Fibroblast of pulmonary artery (primary cell): Measurements from ENCODE around the gene CRABP2.
A peak's percentile ranks its signal among the peaks of the same experiment; 100 is the strongest.

Experiments used
- DNase-seq: peaks from one replicate; pipeline ENCODE4 v3.0.0-alpha.2; 2010; ENCODE audit warnings: low read depth
- H3K4me3 ChIP-seq: replicated peaks from 2 replicates; pipeline ENCODE4 v1.5.1; 2011; ENCODE audit warnings: low read depth, mild to moderate bottlenecking, control low read depth, low read length, moderate library complexity
- TF ChIP-seq, protein P1 (sequence below): IDR thresholded peaks from 2 replicates; pipeline ENCODE4 v1.5.1; 2011; ENCODE audit warnings: mild to moderate bottlenecking, control low read depth, low read length, inconsistent platforms; ENCODE audit errors: missing control alignments

The CRABP2 gene

DNA sequence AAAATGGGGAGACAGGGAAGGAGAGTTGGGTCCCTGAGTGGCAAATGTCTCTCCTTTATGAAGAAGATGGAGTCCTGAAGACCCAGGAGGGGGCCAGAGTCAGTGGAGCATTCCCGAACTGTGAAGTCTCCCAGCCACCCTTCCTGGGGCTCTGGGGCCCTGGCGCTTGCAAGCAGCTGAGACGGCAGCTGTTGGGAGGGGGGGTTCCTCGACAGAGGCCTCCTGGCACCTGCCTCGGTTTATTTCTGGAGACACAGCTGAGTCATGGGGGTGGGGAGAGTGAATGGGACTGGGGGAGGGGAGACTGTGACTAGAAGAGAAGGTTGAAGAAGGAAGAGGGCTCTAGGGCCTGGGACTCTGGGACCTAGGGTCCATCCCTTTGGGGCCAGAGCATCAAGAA lies 42.2 kb downstream of the CRABP2 start:
- peak; percentile 53 for DNase-seq
- TF ChIP-seq, protein P1, sequence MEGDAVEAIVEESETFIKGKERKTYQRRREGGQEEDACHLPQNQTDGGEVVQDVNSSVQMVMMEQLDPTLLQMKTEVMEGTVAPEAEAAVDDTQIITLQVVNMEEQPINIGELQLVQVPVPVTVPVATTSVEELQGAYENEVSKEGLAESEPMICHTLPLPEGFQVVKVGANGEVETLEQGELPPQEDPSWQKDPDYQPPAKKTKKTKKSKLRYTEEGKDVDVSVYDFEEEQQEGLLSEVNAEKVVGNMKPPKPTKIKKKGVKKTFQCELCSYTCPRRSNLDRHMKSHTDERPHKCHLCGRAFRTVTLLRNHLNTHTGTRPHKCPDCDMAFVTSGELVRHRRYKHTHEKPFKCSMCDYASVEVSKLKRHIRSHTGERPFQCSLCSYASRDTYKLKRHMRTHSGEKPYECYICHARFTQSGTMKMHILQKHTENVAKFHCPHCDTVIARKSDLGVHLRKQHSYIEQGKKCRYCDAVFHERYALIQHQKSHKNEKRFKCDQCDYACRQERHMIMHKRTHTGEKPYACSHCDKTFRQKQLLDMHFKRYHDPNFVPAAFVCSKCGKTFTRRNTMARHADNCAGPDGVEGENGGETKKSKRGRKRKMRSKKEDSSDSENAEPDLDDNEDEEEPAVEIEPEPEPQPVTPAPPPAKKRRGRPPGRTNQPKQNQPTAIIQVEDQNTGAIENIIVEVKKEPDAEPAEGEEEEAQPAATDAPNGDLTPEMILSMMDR = no peak
- H3K4me3 ChIP-seq = no peak overlapping the region

DNA sequence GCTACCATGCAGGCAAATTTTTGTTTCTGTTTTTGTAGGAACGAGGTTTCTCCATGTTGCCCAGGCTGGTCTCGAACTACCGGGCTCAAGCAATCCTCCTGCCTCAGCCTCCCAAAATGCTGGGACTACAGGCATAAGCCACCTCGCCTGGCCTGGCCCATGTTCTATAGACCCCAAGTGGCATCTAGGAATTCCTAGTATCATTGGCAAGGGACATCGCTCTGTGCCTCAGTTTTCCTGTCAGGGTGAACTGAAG lies 42.7 kb downstream of the CRABP2 start:
- no peak for DNase-seq
- H3K4me3 ChIP-seq = no peak overlapping the region
- TF ChIP-seq, protein P1 = no peak

DNA sequence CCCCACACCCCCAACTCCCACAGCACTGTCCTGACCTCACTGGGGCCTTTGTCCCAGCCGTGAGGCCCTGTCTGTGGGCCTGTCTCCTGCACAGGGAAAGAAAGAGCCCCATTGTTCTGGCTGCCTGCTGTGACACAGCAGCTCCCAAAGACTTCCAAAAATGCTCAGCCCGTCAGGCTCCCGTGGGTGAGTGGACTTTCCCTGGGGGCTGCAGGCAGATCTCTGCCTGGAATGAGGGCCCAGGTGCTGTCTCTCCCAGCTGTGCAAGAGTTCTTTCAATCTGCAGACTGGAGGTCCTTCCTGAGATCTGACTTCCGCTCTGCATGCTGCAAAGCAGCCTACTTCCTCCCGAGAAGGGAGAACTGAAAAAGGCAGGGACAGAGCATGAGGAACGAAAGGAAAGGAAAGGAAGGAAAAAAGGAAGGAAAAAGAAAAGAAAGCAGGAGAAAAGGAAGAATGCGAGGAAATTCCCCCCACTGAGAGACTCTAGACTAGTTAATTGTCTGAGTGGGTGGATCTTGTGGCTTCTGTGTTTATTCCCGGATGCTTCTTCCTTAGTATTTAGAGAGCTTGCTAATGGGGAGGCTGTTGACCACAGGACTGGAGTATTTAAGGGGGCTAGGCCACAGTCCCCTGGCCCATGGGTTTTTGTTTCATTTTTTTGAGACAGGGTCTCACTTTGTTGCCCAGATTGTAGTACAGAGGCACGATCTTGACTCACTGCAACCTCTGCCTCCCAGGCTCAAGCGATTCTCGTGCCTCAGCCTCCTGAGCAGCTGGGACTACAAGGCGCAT lies 43.2 kb downstream of the CRABP2 start:
- H3K4me3 ChIP-seq = no peak overlapping the region
- TF ChIP-seq, protein P1 = no peak
- DNase-seq = peak; percentile 38

DNA sequence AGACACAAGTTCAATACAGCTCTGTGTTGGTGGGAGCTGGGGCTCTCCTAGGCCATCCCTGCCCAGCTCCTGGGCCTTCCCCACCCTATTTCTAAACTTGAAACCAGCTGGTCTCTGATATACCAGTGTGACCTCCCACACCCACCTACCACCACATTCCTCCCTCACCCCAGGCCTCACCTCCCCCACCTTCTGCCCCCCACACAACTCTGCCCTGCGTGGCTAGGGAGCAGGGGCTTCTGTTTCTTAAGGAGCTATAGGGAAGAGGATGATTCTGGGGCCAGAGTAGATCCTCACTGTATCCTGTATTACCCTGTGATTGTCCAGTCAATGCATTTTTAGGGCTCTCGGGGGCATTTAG lies 44.7 kb downstream of the CRABP2 start:
- TF ChIP-seq, protein P1 = no peak
- no peak for DNase-seq
- H3K4me3 ChIP-seq = no peak overlapping the region

DNA sequence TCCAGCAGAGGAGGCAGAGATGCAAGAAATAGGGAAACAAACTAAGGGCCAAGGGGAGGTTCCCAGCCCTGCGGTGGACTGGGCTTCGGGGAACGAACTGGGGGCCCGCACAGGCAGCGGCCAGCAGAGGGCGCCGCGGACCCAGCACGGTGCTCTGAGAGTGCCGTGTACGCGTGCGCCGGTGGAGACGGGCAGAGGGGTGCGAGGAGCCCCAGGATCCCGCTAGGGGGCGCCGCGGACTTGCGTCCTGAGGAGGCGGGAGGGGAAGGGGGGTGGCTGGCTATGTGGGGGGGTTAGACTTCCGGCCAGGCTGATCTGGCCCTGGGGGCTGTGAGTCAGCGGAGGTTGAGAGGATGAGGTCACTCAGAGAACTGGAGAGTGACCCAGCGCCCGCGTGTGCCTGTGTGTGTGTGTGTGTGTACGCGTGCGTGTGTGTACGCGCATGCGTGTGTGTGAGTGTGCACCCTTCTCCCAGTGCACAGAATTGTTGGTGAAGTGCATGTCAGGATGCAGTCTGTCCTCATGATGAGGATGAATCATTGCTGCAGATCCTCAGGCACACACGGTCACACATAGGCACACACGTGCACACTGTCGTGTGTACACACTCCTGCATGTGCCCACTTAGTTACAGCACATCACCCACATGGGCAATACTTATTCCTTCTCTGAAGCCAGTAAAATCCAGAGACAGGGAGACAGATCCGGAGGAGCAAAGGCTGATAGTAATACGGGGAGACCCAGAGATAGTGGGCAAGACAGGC lies 45.2 kb downstream of the CRABP2 start:
- peak; percentile 97 for DNase-seq
- TF ChIP-seq, protein P1 = peak; percentile 91
- no peak overlapping the region for H3K4me3 ChIP-seq

DNA sequence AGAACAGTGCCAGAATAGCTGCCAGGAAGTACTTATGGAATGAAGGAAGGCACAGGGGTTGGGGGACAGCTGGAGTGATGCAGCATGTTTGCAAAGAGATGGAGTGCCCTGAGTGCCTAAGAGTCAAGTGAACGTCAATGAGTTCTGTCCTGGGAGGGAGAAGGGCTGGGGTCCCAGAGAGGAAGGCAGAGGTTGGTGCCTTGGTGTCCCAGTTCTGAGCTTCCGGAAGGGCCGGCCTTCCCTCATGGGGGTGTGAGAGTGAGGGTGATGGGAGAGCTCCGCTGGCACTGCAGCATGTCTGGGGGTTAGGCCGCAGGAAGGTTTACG lies 45.8 kb downstream of the CRABP2 start:
- no peak for DNase-seq
- H3K4me3 ChIP-seq = no peak overlapping the region
- TF ChIP-seq, protein P1 = no peak
